HG03196 (cell line): ENCODE data around the gene LZTS2.
A peak's percentile ranks its signal among the peaks of the same experiment; 100 is the strongest.
"Not testable (repeated sequence)": the region's sequence is repeated elsewhere in the genome, so short reads cannot be mapped to it uniquely, and the experiment has no call there.

ENCODE experiments used
- ATAC-seq: cut with Tn5 transposase; IDR thresholded peaks from one replicate; pipeline ENCODE4 v1.9.1; 2021; ENCODE audit not compliant: unreplicated experiment

LZTS2 gene

GRCh38 chr10:101031796-101032636 lies 32.4 kb downstream of the LZTS2 start:
- no peak for ATAC-seq

DNA sequence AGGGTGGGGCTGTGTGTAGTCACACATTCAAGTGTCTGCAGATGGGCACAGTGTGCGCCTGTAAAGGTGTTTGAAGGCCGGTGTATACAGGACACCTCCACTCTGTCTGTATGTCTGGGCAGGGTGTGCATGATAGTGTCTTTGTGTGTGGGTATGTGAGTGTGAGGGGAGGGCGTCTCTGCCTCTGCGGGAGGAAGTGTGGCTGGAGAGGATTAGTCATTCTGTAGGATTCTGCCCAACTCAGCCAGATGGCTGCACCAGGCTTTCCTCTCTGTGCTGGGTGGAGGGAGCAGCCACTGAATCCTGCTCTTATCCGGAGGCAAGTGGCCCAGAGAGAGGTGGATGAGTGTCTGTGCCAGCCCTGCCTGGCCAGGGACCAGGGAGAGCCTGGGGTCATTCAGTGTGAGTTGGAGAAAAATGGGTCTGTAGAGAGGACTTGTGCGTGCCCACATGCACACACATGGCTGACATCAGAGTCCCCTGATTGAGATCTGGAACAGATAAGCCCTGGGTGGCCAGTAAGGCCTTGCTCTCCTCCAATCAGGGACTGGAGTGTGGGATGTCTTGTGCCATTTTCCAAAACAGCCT lies 33.1 kb downstream of the LZTS2 start:
- no peak for ATAC-seq

- no peak for ATAC-seq
Measured at GRCh38 chr10:101033276-101033675, 33.7 kb downstream of the LZTS2 start.

DNA sequence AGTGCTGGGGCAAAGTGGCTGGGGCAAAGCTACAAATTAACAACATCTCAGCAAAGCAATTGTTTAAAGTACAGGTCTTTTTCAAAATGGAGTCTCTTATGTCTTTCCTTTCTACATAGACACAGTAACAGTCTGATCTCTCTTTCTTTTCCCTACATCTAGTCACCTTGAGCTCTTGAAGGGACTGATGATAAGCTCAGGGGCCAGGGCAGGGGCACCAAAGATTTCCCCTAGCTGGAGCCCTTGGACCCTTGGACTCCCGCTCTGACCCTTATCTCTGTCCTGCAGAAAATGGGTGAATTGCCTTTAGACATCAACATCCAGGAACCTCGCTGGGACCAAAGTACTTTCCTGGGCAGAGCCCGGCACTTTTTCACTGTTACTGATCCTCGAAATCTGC lies 34.8 kb downstream of the LZTS2 start:
- not testable (repeated sequence) for ATAC-seq

DNA sequence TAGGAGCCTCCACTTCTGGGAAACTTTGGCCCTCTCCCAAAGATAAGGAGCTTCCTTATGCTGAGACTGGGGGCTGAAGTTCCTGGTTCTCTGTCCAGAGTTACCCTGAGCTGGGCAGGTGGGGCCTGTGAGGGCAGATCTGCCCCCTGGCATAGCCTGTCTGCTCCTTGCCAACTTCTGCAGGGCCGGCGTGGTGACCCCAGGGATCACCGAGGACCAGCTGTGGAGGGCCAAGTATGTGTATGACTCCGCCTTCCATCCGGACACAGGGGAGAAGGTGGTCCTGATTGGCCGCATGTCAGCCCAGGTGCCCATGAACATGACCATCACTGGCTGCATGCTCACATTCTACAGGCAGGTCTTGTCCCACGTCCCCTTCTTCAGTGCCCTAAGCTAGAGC lies 35.7 kb downstream of the LZTS2 start:
- no peak for ATAC-seq

DNA sequence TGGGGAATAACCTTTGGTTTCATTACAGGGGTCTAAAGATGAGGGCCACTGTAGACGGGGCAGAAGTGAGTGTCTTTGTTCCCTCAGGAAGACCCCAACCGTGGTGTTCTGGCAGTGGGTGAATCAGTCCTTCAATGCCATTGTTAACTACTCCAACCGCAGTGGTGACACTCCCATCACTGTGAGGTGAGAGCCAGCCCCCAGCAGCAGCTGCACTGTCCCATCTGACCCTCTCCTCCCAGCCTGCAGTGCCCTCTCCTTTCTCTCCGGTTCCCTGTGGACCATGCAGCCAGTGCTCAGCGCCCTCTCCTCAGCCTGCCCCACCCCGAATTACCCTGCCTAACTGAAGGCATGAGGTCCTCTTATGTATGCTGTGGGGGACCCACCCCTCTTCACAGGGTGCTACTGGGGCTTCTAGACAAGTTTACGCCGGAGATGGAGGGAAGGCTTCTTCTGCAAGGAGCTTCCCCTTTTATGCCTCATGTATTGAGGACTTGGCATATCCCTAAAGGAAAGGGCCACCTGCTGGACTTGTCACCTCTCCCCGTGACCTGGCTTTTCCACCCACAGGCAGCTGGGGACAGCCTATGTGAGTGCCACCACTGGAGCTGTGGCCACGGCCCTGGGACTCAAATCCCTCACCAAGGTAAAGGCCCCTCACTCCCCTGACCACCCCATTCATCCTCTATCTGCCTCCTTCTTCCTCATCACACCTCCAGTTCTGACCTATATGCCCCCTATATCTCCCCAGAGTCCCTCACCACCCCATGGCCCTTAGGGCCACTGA lies 36.5 kb downstream of the LZTS2 start:
- ATAC-seq: no peak

GRCh38 chr10:101036726-101037125 lies 37.1 kb downstream of the LZTS2 start:
- no peak for ATAC-seq

- ATAC-seq: no peak
Measured at GRCh38 chr10:101038484-101038883, 38.9 kb downstream of the LZTS2 start.

DNA sequence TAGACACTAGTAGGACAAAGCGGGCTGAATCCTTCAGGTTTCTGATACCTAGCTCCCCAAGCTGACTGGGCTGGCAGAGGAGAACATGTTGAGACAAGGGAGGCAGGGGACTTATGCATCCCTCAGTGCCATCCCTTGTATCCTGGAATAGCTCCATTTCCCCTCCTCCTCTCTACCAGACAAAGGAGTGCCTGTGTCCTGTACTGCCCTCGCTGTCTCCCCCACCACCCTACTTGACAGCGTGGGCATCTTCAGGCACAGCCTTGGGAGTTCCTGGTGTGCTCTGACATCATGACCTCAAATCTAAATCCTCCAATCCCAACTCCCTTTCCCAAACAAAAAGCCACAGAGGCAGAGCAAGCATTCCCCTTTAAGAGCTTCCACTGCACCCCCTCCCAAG lies 40.5 kb downstream of the LZTS2 start:
- ATAC-seq: no peak

- no peak for ATAC-seq
Measured at GRCh38 chr10:101040851-101041250, 41.2 kb downstream of the LZTS2 start.

DNA sequence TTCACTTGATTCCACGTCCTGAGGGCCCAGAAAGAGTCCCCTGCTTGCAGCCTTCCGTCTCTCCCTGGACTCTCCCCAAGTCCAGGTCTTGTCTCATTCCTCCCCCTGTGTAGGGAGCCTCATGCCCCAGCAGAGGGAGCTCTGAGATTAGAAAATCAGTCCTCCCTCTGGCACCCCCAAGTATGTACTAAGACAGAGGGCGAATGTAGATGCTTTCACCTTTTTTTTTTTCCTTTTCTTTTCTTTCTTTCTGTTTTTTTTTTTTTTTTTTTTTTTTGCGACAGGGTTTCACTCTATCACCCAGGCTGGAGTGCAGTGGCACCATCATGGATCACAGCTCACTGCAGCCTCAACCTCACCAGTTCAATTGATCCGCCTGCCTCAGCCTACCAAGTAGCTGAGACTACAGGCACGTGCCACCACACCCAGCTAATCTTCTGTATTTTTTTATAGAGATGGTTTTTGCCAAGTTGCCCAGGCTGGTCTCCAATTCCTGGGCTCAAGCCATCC lies 41.7 kb downstream of the LZTS2 start:
- ATAC-seq: peak; percentile 51

- ATAC-seq: no peak
Measured at GRCh38 chr10:101042118-101042517, 42.5 kb downstream of the LZTS2 start.

GRCh38 chr10:101042667-101043362 lies 43.2 kb downstream of the LZTS2 start:
- peak; percentile 81 for ATAC-seq

- no peak for ATAC-seq
Measured at GRCh38 chr10:101043363-101043707, 43.7 kb downstream of the LZTS2 start.

DNA sequence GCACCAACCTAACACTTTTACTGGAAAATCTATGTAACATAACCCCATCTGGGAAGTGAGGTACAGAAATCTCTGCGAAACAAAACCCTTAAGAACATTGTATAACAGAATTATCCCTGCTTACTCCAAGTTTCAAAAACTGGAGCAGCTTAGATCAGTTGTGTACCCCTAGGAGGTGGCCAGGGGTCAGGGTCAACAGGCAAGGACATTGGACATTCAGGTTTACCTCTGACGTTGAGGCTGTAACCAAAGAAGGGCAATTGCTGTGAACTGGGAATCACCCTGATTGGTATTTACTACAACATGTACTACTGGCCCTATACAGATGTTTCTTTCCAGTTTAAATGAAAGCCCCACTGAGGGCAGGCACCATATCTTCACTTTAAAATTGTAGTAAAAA lies 44.5 kb downstream of the LZTS2 start:
- no peak for ATAC-seq

DNA sequence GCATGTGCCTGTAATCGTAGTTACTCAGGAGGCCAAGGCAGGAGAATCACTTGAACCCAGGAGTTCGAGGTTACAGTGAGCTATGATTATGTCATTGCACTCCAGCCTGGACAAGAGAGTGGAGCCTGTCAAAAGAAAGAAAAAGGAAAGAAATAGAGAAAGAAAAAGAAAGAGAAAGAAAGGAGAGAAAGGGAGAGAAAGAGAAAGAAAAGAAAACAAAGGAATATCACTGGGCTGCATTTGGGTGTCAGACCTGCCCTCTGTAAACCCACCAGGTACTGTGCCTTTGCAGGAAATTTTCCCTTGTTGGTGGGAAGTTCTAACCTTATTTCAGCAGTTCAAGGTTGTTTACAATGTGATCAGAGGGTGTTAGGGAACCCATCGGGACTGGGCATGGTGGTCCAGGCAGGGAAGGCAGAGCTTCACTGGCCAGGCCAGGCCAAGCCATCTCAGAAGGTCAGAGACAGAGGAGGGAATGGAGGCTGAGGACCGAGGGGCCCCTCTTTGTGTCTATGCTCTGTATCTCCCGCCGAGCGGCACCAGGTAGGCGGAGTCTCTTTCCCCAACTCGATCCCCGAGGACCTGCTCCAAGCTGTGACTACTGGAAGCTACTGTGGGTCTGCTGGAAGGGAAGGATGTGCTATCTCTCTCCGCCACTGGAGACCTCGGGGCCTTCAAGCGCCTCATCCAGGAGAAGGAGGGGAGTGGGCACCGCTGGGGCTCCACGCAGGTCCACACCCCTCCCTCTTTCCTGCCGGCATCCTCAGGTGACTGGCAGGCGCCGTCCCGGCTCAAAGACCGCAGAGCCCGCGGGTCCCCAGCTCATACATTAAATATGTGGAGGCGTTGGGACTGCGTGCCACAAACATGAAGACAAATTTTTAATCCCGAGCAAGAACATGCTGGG lies 47.0 kb downstream of the LZTS2 start:
- no peak for ATAC-seq

DNA sequence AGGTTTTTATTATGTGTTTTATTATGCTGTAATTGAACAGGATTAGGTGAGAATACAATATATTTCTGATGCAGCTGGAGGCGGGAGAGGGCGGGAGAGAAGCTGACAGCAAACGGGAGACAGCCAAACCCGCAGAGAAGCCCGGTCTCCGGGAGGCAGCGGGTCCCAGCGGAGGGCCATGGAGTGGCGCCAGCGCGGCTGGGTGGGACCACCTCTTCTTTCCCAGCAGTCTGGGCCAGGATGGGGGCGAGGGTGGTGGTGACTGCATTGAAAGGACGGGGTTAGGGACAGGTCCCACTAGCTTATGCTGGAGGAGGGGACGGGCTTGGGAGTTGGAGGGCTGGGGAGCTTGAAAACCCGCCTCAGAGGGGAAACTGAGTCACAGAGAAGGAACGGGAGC lies 47.7 kb downstream of the LZTS2 start:
- no peak for ATAC-seq

DNA sequence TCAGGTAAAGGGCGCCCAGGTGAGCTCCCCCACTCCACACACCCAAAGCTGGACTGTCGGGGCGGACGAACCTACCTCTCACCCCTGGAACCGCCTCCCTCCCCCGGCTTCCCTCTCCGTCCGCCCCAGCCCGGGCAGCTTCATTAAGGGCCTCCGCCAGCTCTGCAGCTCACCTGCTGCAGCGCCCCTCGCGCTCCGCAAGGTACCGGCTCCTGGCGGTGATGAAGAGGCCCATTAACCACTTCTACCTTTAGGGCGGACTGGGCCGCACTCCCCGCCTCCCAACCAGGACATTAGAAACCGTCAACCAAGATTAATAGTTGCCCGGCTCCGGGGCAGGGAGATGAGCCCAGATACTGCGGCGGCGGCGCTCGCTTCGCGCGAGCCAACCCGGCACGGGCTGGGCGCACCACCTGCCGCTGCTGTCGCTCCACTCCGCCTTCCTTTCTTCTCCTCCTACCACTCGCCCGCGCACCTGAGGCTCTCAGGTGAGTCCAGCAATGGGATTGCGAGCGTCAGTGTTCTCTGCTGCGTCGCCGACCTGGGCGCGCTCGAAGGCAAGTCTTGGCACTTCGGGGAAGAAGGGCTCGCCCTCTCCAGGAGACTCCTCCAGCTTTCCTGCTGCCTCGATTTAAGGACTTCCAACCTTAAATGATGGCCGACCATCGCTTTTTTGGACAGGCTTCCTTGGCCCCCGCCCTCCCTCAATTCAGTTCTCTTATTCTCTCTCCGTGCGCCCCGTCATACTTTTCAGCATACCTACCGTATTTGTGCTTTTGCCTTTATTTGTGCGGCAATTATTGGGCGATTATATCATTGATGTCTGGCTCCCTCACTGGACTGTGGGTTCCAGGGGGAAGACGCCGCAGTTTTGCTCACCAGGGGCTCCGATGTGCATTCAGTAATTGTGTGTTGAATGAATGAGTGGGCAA lies 48.6 kb downstream of the LZTS2 start:
- ATAC-seq: no peak
